GM18498 (cell line): Measurements from ENCODE around the gene ELP2.

Experiments
- ATAC-seq: cut with Tn5 transposase; IDR thresholded peaks from one replicate; pipeline ENCODE4 v1.9.1; 2021; ENCODE audit warnings: mild to moderate bottlenecking, moderate library complexity; ENCODE audit not compliant: unreplicated experiment

The ELP2 gene

GRCh38 chr18:36124841-36125240, 4.9 kb upstream of the ELP2 start:
- ATAC-seq = no peak

- ATAC-seq = no peak
Measured at GRCh38 chr18:36126668-36127067, 3.0 kb upstream of the ELP2 start.

- ATAC-seq = no peak
Measured at GRCh38 chr18:36127836-36128529, 1.7 kb upstream of the ELP2 start.

- ATAC-seq = no peak
Measured at GRCh38 chr18:36128530-36128870, 1.2 kb upstream of the ELP2 start.

- peak; percentile 19 for ATAC-seq
Measured at GRCh38 chr18:36128907-36129299, 796 bp upstream of the ELP2 start.

GRCh38 chr18:36130039-36130831, 536 bp downstream of the ELP2 start:
- peak; percentile 27 for ATAC-seq

- no peak for ATAC-seq
Measured at GRCh38 chr18:36130883-36131653, 1.4 kb downstream of the ELP2 start.

- no peak for ATAC-seq
Measured at GRCh38 chr18:36131692-36132483, 2.2 kb downstream of the ELP2 start.

GRCh38 chr18:36132756-36133155, 3.1 kb downstream of the ELP2 start:
- ATAC-seq = no peak

- ATAC-seq = no peak
Measured at GRCh38 chr18:36135264-36135663, 5.6 kb downstream of the ELP2 start.

GRCh38 chr18:36139245-36139644, 9.5 kb downstream of the ELP2 start:
- ATAC-seq = no peak

GRCh38 chr18:36141576-36141975, 11.9 kb downstream of the ELP2 start:
- no peak for ATAC-seq

- ATAC-seq = no peak
Measured at GRCh38 chr18:36142751-36143150, 13.1 kb downstream of the ELP2 start.

- ATAC-seq = no peak
Measured at GRCh38 chr18:36143391-36143790, 13.7 kb downstream of the ELP2 start.

GRCh38 chr18:36149514-36150289, 20.0 kb downstream of the ELP2 start:
- ATAC-seq = peak; percentile 97

- no peak for ATAC-seq
Measured at GRCh38 chr18:36152781-36153180, 23.1 kb downstream of the ELP2 start.

- no peak for ATAC-seq
Measured at GRCh38 chr18:36153203-36153602, 23.5 kb downstream of the ELP2 start.

- ATAC-seq = no peak
Measured at GRCh38 chr18:36153771-36154170, 24.1 kb downstream of the ELP2 start.

GRCh38 chr18:36155851-36156757, 26.4 kb downstream of the ELP2 start:
- ATAC-seq = no peak
